K562 (cell line): ENCODE results near the gene RGS17. TPM values are rescaled to one million over a fixed set of nuclear protein-coding genes. Genes with fewer than 3 reads are reported as not detected.
A peak's percentile ranks its signal among the peaks of the same experiment; 100 is the strongest.

Source experiments
- ATF7 ChIP-seq: fragments of 450-650 bp; IDR thresholded peaks from 2 replicates; pipeline ENCODE4 v1.7.1; 2014; ENCODE audit warnings: mild to moderate bottlenecking, moderate library complexity
- CEBPB ChIP-seq: fragments of 450-650 bp; IDR thresholded peaks from 2 replicates; pipeline ENCODE4 v1.6.1; 2016; ENCODE audit warnings: missing genetic modification characterization, missing compliant biosample characterization
- CREBBP ChIP-seq: IDR thresholded peaks from one replicate; pipeline ENCODE4 v1.6.1; 2012; ENCODE audit warnings: low read depth, mild to moderate bottlenecking, control low read depth, inconsistent platforms, low read length
- DLX4 ChIP-seq: fragments of 250-450 bp; sonication (Bioruptor Pico); IDR thresholded peaks from 2 replicates; pipeline ENCODE4 v1.6.1; 2021; ENCODE audit warnings: mild to moderate bottlenecking
- EHMT2 ChIP-seq: fragments of 450-650 bp; IDR thresholded peaks from 2 replicates; pipeline ENCODE4 v1.6.1; 2018; ENCODE audit warnings: antibody characterized with exemption
- ESRRA ChIP-seq: fragments of 450-650 bp; IDR thresholded peaks from 2 replicates; pipeline ENCODE4 v1.6.1; 2014; ENCODE audit warnings: low read depth, mild to moderate bottlenecking, moderate library complexity, borderline replicate concordance
- ETV5 ChIP-seq: sonication (generic); formaldehyde crosslinking; IDR thresholded peaks from 2 replicates; pipeline ENCODE4 v1.4.0; 2020; ENCODE audit warnings: low read depth, mild to moderate bottlenecking, missing genetic modification reagents
- FOXJ2 ChIP-seq: fragments of 200-800 bp; sonication (Bioruptor generic); IDR thresholded peaks from 2 replicates; pipeline ENCODE4 v1.6.1; 2016; ENCODE audit warnings: missing genetic modification characterization, missing compliant biosample characterization
- GABPB2 ChIP-seq: fragments of 250-450 bp; sonication (Bioruptor Pico); conservative IDR thresholded peaks from 2 replicates; pipeline ENCODE4 v1.5.1; 2021; ENCODE audit warnings: mild to moderate bottlenecking
- HEY1 ChIP-seq: fragments of 250-450 bp; sonication (Bioruptor Pico); IDR thresholded peaks from 2 replicates; pipeline ENCODE4 v1.5.0; 2020; ENCODE audit warnings: mild to moderate bottlenecking, moderate library complexity, borderline replicate concordance
- HSF4 ChIP-seq: fragments of 250-450 bp; sonication (Bioruptor Pico); IDR thresholded peaks from 2 replicates; pipeline ENCODE4 v2.1.2; 2022; ENCODE audit warnings: mild to moderate bottlenecking, moderate library complexity, borderline replicate concordance
- IRF1 ChIP-seq: sonication (generic); formaldehyde crosslinking; IDR thresholded peaks from 2 replicates; pipeline ENCODE4 v1.8.0; 2022; ENCODE audit warnings: missing genetic modification reagents, mild to moderate bottlenecking, borderline replicate concordance
- IRF9 ChIP-seq: fragments of 450-650 bp; IDR thresholded peaks from 2 replicates; pipeline ENCODE4 v1.6.1; 2016; ENCODE audit warnings: missing biosample characterization, missing genetic modification characterization
- MAFK ChIP-seq: IDR thresholded peaks from 2 replicates; pipeline ENCODE4 v1.6.1; 2011; ENCODE audit warnings: low read length, improper control_type of control experiment
- MCM3 ChIP-seq: fragments of 450-650 bp; IDR thresholded peaks from 2 replicates; pipeline ENCODE4 v1.6.1; 2016
- MYNN ChIP-seq, 2 experiments: sonication (generic); formaldehyde crosslinking in 1 of 2; IDR thresholded peaks; 2 replicates each; pipeline versions ENCODE4 v1.5.0 to v1.6.1; 2016 to 2020; ENCODE audit warnings: antibody characterized with exemption in 1 of 2, missing genetic modification reagents in 1 of 2
- NFE2 ChIP-seq: IDR thresholded peaks from 2 replicates; pipeline ENCODE4 v1.6.1; 2014; ENCODE audit warnings: antibody characterized with exemption, low read depth
- NR2C2 ChIP-seq, 2 experiments: fragments of 200-800 bp in 1 of 2; sonication (Bioruptor generic) in 1 of 2; sonication (generic) in 1 of 2; formaldehyde crosslinking in 1 of 2; IDR thresholded peaks; 2 replicates each; pipeline versions ENCODE4 v1.6.1 to v1.8.0; 2016 to 2022; ENCODE audit warnings: mild to moderate bottlenecking in 1 of 2, missing compliant biosample characterization in 1 of 2, missing genetic modification characterization in 1 of 2, missing genetic modification reagents in 1 of 2
- SAFB2 ChIP-seq: fragments of 200-400 bp; formaldehyde crosslinking; IDR thresholded peaks from 2 replicates; pipeline ENCODE4 v1.6.1; 2018; ENCODE audit warnings: borderline replicate concordance, low read length, low read depth, moderate library complexity; ENCODE audit not compliant: severe bottlenecking
- SMARCB1 ChIP-seq: IDR thresholded peaks from 2 replicates; pipeline ENCODE4 v1.6.1; 2011; ENCODE audit warnings: improper control_type of control experiment, low read depth; ENCODE audit not compliant: insufficient read length
- SRSF7 ChIP-seq: fragments of 200-400 bp; formaldehyde crosslinking; optimal IDR thresholded peaks from 2 replicates; pipeline ENCODE3; 2017; ENCODE audit warnings: mild to moderate bottlenecking, low read depth, low read length
- TCF3 ChIP-seq: sonication (generic); formaldehyde crosslinking; IDR thresholded peaks from 2 replicates; pipeline ENCODE4 v1.4.0; 2020; ENCODE audit warnings: mild to moderate bottlenecking, missing genetic modification reagents
- YY1 ChIP-seq, 3 experiments: IDR thresholded peaks; 2 replicates each; pipeline ENCODE4 v1.6.1; 2011; ENCODE audit warnings: low read length in 2 of 3, mild to moderate bottlenecking in 2 of 3, moderate library complexity in 2 of 3, borderline replicate concordance in 1 of 3, control low read depth in 1 of 3, low read depth in 1 of 3; ENCODE audit not compliant: insufficient read depth in 3 of 3, insufficient replicate concordance in 2 of 3, control insufficient read depth in 1 of 3, insufficient read length in 1 of 3; ENCODE audit errors: extremely low read depth in 1 of 3
- ZNF212 ChIP-seq: fragments of 450-650 bp; formaldehyde crosslinking; IDR thresholded peaks from 2 replicates; pipeline ENCODE4 v1.4.0; 2020; ENCODE audit warnings: mild to moderate bottlenecking
- ZNF232 ChIP-seq: sonication (generic); formaldehyde crosslinking; IDR thresholded peaks from 2 replicates; pipeline ENCODE4 v1.8.0; 2022; ENCODE audit warnings: mild to moderate bottlenecking, missing genetic modification reagents
- ZNF583 ChIP-seq: fragments of 250-450 bp; sonication (Bioruptor Pico); IDR thresholded peaks from 2 replicates; pipeline ENCODE4 v1.4.0; 2020
- polyA plus RNA-seq, 8 experiments: library from polyadenylated mRNA; depleted of rRNA in 4 of 8; stranded (reverse) in 5 of 8; unstranded in 3 of 8; fragments of >200 nt; fragmentation: Nextera tagmentation in 2 of 8; fragmentation: Illumina TruSeq in 1 of 8; extraction: Ambion mirVana in 2 of 8; extraction: Trizol in 1 of 8; gene quantifications; 2 replicates each; pipeline versions ENCODE4 v1.2.1 to v1.2.3, GENCODE V29; 2011 to 2014; ENCODE audit warnings: inconsistent platforms in 1 of 8, missing spikeins in 1 of 8
- total RNA-seq, 7 experiments: library from RNA; depleted of rRNA in 6 of 7; stranded (reverse); fragments of >200 nt in 6 of 7; fragmentation: Illumina TruSeq in 2 of 7; extraction: Trizol in 2 of 7; gene quantifications; 2 replicates each; pipeline versions ENCODE4 v1.2.1 to v1.2.3, GENCODE V29; 2011 to 2021; ENCODE audit warnings: low replicate concordance in 1 of 7

The RGS17 gene
- total and polyA plus RNA-seq, 9 of the 15 experiments (the other 6 are each of a cell fraction or from before 2014, with no cell fraction given): 0.01 to 0.14 (median 0.08) TPM; not detected in 6

- TF ChIP-seq YY1 (IDR thresholded peaks at IDR 0.05; ENCODE audit: borderline replicate concordance in 1 of 3, control insufficient read depth in 1 of 3, extremely low read depth in 1 of 3, insufficient read depth in 3 of 3, insufficient read length in 1 of 3, insufficient replicate concordance in 2 of 3, low read depth in 1 of 3, low read length in 2 of 3) (peak in 1 of 3 experiments; percentile 0), ZNF232 (CRISPR knock-in tag) (no peak), DLX4 (CRISPR knock-in tag) (no peak), ETV5 (CRISPR knock-in tag) (no peak; the same call in none of the 2 replicates), IRF9 (no peak), SRSF7 (no peak), SAFB2 (no peak), NR2C2 (CRISPR knock-in tag; IDR thresholded peaks at IDR 0.05) (0 out of 2 replicates have a peak, but pooled peaks have one; percentile 17), NR2C2 (tag; IDR thresholded peaks at IDR 0.05) (peak; percentile 74), IRF1 (no peak; the same call in 1 of the 2 replicates), CEBPB (tag) (no peak), ATF7 (peak; percentile 49; the same call in 1 of the 2 replicates), HSF4 (CRISPR knock-in tag) (no peak), NFE2 (no peak), ESRRA (no peak), MYNN (IDR thresholded peaks at IDR 0.05) (peak; percentile 48; the same call in 1 of the 2 replicates), MYNN (CRISPR knock-in tag; IDR thresholded peaks at IDR 0.05) (no peak), MCM3 (no peak), TCF3 (no peak; the same call in none of the 2 replicates), CREBBP (no peak), SMARCB1 (no peak), EHMT2 (no peak), FOXJ2 (no peak), HEY1 (CRISPR knock-in tag) (no peak), ZNF212 (peak; percentile 76; the same call in 1 of the 2 replicates), GABPB2 (CRISPR knock-in tag) (no peak), MAFK (0 out of 2 replicates have a peak, but pooled peaks have one; percentile 3), ZNF583 (CRISPR knock-in tag) (no peak)
Observed at GRCh38 chr6:152982904-152983636, 148.0 kb downstream of the RGS17 start, which contains the start of gene FBXO5 (continued).
